ENCODE results near the gene KIAA1549.

DNA sequence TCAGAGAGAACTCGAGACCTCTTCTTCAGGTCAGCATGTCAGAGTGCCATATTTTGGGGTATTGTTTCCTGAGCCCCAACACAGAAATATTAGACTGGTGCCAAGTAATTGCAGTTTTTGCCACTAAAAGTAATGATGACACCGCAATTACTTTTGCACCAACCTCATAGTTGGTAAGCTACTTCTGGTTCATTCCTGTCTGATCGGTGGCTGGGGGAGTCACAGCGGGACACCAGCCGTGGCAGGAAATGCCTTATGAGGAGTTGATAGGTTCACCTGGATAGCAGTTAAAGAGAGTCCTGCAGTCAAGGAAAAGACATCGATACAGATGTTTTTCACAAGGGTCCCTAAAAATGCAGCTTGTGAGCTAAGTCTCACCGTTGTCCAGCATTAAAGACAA, 159.3 kb downstream of the KIAA1549 start:
- TF ChIP-seq CHD2 (IDR thresholded peaks at IDR 0.05; ENCODE audit: low read length, partially characterized antibody) (no peak), JUN (IDR thresholded peaks at IDR 0.05) (no peak), RAD21 (conservative IDR thresholded peaks at IDR 0.05 in 1 of 2, IDR thresholded peaks at IDR 0.05 in 1 of 2) (no peak), POLR2A (IDR thresholded peaks at IDR 0.05; ENCODE audit: low read length) (no peak), CEBPB (IDR thresholded peaks at IDR 0.05) (no peak), EP300 (IDR thresholded peaks at IDR 0.05) (no peak), CHD4 (IDR thresholded peaks at IDR 0.05; ENCODE audit: borderline replicate concordance) (no peak), HOXA7 (CRISPR knock-in tag; IDR thresholded peaks at IDR 0.05) (no peak), MAFK (IDR thresholded peaks at IDR 0.05; ENCODE audit: partially characterized antibody) (no peak), FOSL2 (IDR thresholded peaks at IDR 0.05) (no peak), FOSL2 (CRISPR knock-in tag; IDR thresholded peaks at IDR 0.05) (no peak), MYC (IDR thresholded peaks at IDR 0.05; ENCODE audit: borderline replicate concordance, low read length) (no peak), ZC3H11A (IDR thresholded peaks at IDR 0.05) (no peak)
- TF ChIP-seq, protein P1, sequence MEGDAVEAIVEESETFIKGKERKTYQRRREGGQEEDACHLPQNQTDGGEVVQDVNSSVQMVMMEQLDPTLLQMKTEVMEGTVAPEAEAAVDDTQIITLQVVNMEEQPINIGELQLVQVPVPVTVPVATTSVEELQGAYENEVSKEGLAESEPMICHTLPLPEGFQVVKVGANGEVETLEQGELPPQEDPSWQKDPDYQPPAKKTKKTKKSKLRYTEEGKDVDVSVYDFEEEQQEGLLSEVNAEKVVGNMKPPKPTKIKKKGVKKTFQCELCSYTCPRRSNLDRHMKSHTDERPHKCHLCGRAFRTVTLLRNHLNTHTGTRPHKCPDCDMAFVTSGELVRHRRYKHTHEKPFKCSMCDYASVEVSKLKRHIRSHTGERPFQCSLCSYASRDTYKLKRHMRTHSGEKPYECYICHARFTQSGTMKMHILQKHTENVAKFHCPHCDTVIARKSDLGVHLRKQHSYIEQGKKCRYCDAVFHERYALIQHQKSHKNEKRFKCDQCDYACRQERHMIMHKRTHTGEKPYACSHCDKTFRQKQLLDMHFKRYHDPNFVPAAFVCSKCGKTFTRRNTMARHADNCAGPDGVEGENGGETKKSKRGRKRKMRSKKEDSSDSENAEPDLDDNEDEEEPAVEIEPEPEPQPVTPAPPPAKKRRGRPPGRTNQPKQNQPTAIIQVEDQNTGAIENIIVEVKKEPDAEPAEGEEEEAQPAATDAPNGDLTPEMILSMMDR (IDR thresholded peaks at IDR 0.05): no peak
- TF ChIP-seq, protein P2, sequence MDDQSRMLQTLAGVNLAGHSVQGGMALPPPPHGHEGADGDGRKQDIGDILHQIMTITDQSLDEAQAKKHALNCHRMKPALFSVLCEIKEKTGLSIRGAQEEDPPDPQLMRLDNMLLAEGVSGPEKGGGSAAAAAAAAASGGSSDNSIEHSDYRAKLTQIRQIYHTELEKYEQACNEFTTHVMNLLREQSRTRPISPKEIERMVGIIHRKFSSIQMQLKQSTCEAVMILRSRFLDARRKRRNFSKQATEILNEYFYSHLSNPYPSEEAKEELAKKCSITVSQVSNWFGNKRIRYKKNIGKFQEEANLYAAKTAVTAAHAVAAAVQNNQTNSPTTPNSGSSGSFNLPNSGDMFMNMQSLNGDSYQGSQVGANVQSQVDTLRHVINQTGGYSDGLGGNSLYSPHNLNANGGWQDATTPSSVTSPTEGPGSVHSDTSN (IDR thresholded peaks at IDR 0.05): no peak
